Stimulated activated CD4-positive, alpha-beta T cell treated with anti-CD3 and anti-CD28 coated beads, Interleukin-4, amount 100 ng/mL, for 24 hours (primary cell): ENCODE data around the gene SLC36A1.
"Not testable (repeated sequence)": the region's sequence is repeated elsewhere in the genome, so short reads cannot be mapped to it uniquely, and the experiment has no call there.

Experiments
- DNase-seq: peaks from one replicate; pipeline ENCODE4 v3.0.0-alpha.2; 2020

Gene SLC36A1

DNA sequence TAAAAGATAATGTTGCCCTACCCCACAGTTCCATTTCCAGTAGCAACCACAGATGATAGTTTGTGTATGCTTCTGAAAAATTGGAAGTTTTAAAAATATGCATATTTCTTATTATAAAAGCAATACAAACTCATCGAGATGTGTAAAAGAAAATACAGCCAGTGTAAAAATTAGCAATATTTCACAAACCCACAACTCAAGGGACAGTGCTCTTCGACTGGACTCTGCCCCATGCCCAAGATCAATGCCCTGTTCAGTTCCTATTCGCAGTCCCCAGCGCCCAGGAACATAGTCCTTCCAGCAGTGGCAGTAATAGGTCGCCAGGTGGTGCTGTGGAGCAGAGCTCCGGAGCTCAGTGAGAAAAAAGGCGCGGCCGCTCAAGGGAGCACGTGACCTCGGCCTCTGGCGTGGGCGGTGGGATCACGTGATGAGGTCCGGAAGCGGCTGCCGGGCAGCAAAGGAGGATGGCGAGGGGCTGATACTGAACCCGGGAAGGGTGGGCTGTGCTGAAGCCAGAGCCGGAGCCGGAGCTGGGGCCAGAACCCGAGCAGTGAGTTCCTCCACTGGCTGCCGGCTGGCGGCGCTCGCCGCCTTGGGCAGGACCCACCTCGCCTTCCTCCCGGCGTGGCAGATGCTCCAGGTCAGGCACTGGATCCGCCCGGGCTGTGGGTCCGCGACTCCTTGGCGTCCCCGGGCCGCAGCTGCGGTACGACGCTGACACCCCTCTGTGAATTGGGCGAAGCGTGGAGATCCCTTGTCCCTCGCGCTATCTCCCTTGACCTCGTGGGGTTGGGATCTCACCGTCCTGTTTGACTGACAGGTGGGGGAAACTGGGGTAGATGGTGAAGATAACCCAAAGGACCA is at the start of gene SLC36A1:
SLC36A1 (plus strand) TSS at position 430 of the 864 bp plus-strand sequence. CDS start 11,190 bp downstream, outside the sequence.
- DNase-seq = peak; percentile 98

DNA sequence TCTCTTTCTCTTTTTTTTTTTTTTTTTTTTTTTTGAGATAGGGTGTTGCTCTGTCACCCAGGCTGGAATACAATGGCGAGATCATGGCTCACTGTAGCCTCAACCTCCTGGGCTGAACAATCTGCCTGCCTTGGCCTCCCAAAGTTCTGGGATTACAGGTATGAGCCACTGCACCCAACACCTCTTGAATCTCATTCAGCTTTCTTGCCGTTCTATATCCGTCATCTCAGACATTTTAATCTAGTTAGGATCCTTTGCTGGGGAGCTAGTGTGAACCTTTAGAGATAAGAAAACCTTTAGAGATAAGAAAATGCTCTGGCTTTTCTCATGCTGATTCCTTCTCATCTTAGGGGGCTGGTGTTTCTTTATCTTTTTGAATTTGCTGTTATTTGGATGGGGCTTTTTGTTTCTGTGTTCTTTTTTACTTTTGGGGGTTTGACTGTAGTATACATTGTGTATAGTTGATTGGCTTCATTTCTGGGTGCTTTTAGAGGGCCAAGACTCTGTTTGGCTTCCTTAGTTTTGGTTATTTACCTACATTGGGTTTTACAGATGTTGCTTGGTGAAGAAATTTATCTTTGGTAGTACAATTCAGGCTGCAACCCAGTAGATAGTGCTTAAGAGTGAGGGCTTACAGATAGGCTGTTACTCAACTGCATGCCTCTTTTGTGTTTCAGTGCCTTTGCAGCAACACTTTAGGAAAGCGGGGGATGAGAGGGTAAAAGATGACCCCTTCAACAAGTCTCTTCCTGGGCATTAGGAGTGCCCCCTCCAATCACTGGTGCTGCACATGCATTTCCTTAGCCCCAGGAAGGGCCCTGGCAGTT is 41.9 kb upstream of the SLC36A1 start:
- DNase-seq = no peak

- DNase-seq = no peak
Observed at GRCh38 chr5:151406322-151406947, 41.0 kb upstream of the SLC36A1 start.

DNA sequence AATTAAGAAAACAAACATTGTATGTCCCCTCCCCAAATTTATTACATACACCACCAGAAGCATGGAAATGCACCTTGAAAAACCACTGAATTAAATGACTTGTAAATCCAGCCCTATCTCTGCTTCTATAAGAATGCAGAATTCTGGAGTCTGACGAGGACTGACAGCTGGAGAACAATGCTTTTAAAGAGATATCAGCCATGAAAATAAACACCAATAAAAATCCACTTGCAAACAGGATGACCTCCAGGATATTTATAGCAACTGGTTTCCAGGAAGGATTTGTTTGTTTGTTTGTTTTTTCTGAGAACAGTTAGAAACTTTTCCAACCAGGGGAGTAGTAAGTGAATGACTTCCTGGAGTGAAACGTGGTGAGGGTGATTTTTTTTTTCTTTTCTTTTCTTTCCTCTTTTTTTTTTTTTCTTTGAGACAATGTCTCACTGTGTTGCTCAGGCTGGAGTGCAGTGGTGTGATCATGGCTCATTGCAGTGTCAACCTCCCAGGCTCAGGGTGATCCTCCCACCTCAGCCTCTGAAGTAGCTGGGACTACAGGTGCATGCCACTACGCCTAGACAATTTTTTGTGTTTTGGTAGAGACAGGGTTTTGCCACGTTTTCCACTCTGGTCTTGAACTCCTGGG is 38.7 kb upstream of the SLC36A1 start:
- DNase-seq = no peak

GRCh38 chr5:151413800-151414199 is 33.6 kb upstream of the SLC36A1 start:
- DNase-seq = no peak

DNA sequence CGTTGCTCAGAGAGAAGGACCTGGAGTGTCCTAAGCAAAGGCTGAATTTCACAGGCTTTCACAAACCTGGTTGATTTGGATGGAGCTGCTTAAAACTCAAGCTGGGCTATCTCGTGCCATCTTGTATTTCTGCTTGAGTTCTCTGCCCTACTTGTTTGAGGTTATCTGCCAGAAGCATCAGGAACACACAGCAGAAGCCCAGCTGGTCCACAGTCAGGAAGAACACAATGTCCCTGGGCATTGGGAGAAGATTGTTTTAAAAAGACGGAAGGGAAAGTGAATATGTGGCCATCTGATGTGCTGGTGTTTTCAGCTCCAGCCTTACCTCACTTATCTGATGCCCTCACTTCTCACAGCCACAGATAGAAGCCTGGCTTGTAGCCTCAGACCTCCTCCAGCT is 32.9 kb upstream of the SLC36A1 start:
- DNase-seq = no peak

DNA sequence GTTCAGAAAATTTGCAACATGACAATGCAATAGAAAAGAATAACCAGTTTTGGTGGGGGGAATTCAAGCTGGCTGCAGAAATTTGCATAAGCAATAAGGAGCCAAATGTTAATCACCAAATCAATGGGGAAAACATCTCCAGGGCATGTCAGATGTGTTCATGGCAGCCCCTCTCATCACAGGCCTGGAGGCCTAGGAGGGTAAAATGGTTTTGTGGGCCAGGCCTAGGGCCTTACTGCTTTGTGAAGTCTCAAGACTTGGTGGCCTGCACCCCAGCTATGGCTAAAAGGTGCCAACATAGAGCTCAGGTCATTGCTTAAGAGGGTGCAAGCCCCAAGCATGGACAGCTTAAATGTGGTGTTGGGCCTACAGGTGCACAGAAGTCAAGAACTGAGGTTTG is 29.7 kb upstream of the SLC36A1 start:
- DNase-seq = no peak

GRCh38 chr5:151420127-151420526 is 27.3 kb upstream of the SLC36A1 start:
- DNase-seq = no peak

DNA sequence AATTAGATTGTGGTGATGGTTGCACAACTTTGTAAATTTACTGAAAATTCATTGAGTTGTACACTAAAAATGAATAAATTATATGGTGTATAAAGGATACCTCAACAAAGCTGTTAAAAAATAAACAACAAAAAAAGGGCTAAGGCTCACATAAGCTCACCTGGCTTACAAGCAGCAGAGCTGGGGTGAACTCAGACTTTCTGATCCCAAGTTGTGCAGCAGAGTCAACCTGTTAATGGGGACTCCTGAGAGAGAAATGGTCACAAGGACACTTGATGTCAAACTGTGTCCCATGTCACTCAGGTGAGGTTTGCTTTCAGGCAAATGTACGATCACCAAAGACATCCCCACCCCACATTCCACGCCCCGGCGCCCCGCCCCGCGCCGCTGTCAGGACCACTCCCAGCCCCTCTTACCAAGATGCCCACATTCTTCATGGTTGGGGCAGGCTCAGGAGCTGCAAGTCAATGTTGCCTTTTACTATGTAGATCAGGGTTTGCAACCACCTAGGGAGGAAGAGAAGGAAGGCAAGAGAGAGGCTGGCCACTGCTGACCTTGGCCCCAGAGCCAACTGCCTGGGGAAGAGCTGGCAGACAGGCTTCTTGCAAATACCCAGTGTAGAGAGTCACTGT is 22.4 kb upstream of the SLC36A1 start:
- DNase-seq = no peak

DNA sequence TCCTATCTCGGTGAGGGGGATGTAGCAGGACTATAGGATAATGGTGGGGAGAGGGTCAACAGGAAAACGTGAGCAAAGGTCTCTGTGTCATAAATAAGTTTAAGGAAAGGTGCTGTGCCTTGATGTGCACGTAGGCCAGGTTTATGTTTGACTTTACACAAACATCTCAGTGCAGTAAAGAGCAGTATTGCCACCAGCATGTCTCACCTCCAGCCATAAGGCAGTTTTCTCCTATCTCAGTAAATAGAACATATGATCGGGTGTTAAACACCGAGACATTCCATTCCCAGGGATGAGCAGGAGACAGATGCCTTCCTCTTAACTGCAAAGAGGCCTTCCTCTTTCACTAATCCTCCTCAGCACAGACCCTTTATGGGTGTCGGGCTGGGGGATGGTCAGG is 21.1 kb upstream of the SLC36A1 start:
- not testable (repeated sequence) for DNase-seq

GRCh38 chr5:151427258-151427657 is 20.1 kb upstream of the SLC36A1 start:
- DNase-seq = no peak

GRCh38 chr5:151430731-151431130 is 16.7 kb upstream of the SLC36A1 start:
- DNase-seq = no peak

- no peak for DNase-seq
Observed at GRCh38 chr5:151431666-151432065, 15.7 kb upstream of the SLC36A1 start.

GRCh38 chr5:151432210-151432609 is 15.2 kb upstream of the SLC36A1 start:
- DNase-seq = no peak

GRCh38 chr5:151434570-151435237 is 12.7 kb upstream of the SLC36A1 start:
- DNase-seq = no peak

DNA sequence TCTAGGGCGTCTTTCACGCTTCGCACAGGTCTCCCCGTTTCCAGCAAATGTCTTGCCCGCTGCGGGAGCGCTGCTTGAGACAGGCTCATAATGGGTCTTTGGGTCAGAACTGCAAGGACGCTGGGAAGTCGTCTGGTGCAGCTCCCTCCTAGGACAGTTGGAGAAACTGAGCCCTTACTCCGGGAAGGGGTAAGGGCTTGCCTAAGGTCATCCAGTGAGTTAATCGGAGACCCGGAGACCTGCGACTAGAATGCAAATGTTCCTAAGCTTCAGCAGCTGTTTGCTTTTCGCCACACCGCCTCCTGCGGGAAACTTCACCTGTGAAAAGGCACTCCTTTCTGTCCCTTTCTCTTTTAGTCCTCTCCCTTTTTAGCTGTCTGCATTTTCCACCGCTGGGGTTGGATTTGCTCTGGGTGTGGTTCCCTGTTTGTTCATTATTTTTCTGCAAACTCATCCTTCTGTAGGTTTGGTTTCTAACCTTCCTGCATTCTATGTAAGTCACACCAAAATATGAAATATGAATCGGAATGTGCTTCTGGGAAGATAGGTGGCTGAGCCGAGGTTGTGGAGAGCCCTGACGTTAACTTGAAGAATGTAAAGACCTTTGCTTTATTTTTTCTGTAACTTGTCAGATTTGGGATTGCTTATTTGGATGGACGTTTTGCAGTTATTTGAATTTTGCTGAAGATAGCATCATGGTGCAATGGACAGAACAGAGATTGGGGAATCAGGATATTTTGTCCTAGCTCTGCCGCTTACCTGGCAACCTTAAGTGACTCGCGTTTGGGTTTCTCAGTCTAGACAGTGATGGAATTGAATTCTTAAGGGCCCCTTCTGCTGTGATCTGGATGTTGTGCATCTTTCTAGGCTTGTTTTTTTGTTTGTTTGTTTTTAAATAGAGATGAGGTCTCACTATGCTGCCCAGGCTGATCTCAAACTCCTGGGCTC is 909 bp downstream of the SLC36A1 start:
- DNase-seq = peak; percentile 11

DNA sequence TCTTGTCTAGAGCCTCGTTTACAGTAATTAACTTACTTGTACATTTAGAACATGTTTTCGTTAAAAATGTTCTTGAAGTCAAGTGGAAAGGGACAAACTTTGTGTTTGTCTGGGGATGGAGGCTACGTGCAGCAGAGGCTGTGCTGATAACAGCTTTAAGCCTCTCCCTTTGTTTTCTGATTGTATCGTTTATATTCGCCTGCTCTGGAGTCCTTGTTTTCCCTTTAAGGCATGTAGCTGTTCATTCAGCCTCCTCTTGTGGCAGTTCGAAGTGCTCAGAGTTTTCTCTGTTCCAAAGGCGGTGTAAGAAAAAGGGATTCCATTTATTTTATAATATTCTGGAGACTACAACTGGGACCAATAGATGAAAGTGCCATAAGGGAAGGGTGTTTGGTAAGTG is 1.9 kb downstream of the SLC36A1 start:
- DNase-seq = no peak

GRCh38 chr5:151449839-151450238 is 2.4 kb downstream of the SLC36A1 start:
- DNase-seq = no peak

DNA sequence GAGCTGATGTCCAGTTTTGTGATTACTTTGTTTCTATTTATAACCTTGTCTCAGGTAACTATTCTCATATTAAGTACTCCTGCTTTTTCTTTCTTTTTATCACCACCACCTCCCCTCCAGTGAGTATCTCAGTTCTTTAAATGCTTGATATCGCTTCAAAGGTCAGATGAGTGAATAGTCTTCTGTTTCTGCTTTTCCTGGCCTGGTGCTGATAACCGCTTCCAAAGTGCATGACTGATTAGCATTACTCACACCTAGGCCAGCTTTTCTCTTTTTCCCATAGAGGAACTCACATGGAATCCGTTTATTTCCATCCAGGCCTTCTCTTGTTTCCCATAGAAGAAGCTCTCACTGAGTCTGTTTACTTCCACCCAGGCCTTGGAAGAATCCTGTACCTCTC is 3.2 kb downstream of the SLC36A1 start:
- DNase-seq = no peak

GRCh38 chr5:151451626-151452520 is 4.5 kb downstream of the SLC36A1 start:
- no peak for DNase-seq
